Inflammatory macrophage treated with lipopolysaccharide for 1 hour (primary cell): ENCODE measurements around the gene FCER1G.
"Not testable (repeated sequence)": the region's sequence is repeated elsewhere in the genome, so short reads cannot be mapped to it uniquely, and the experiment has no call there.

Experiments
- DNase-seq, 2 donors: peaks; one replicate each; pipeline ENCODE4 v3.0.0-alpha.2; 2020 to 2022

Gene FCER1G

DNA sequence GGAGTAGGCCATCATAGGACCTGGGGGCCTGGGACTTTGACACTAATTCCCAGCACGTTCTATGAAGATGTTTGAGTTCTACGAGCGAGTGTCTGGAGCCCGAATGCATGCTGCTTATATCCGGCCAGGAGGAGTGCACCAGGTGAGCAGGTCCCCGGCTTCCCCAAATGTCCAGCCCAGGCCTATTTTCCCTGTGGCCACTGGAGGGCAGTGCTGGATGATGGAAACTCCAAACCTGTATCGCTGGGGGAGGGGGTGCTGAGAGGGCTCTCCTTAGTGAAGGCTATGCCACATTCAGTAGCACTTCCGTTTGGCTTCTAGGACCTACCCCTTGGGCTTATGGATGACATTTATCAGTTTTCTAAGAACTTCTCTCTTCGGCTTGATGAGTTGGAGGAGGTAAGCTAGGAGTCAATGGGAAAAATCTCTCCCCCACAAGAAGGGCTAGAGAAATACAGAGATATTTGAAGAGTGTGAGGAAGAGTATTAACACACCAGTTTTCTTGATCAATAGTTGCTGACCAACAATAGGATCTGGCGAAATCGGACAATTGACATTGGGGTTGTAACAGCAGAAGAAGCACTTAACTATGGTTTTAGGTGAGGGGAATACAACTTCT, 5.2 kb upstream of the FCER1G start:
- peak; percentile 56 to 90 for DNase-seq

GRCh38 chr1:161214369-161214768, 726 bp upstream of the FCER1G start:
- DNase-seq, result peak; percentile 68 to 73

- peak; percentile 97 to 99 for DNase-seq
These were observed 2.0 kb downstream of the FCER1G start for GRCh38 chr1:161216945-161217712.

DNA sequence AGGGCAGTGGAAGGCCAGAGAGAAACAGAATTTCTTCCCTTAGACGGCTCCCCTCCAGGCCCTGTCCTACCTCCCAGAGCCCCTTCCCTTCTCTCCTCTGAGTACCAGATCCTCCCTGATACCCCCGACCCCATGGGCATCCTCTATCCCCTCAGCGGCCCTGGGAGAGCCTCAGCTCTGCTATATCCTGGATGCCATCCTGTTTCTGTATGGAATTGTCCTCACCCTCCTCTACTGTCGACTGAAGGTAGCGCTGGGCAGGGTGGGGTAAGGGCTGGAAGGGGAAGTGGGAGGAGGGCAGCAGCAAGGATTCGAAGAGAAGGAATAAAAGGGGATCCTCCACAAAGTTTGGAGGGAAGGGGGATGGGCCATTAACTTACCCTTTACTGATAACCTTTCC, 2.7 kb downstream of the FCER1G start:
- no peak for DNase-seq

DNA sequence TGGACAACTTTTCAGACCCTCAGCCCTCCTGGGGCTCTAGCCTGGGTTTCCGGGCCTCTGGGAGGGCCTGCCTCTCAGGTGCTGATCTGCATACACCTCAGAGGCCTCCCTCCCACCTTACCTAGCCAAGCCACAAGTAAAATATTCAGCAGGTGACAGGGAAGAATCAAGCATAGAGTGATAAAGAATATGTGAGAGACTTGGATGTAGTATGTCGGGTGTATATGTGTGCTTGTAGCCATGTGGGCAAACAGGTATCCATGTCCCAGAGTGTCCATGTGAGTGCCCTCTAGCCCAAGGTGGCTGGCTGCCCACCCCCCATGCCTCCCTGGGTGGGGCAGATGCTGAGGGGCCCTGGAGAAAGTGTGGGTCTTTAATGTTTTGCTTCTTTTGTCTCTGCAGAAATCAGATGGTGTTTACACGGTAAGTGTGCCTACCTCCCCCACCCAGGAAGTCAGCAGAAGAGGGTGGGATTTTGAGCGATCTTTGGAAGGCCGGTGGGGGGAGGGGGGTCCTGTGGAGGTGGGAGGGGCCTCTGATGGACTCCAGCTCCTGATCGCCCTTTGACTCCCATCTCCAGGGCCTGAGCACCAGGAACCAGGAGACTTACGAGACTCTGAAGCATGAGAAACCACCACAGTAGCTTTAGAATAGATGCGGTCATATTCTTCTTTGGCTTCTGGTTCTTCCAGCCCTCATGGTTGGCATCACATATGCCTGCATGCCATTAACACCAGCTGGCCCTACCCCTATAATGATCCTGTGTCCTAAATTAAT, 3.4 kb downstream of the FCER1G start:
- DNase-seq, result no peak

DNA sequence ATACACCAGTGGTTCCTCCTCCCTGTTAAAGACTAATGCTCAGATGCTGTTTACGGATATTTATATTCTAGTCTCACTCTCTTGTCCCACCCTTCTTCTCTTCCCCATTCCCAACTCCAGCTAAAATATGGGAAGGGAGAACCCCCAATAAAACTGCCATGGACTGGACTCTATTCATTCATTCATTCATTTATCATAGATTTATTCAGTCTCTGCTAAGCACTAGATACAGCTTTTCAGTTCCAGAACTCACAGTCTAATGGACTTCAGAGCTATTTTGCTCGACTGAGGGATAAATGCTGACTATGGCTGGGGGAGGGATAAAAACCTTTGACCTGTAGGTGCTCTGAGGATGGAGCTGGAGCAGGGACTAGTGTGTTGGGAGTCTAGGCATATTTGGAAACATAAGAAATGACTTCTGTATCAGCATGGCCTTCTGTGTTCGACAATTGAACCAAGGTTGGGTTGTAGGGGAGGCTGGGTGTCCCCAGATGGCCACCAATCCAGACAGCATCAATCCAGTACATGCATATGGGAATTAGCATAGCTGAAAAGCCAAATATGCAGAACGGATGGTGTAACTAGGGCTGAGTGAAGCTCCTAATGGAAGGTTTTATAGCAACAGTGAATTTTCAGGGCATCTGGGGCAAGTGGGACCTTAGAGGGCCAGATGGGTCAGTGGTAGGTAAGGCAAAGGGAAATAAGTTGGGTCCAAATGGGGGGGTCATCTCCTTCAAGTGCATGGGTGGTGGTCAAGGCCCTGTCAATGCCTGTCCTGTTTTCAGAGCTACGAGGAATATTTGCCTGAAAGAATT, 4.2 kb downstream of the FCER1G start:
- DNase-seq, result no peak

DNA sequence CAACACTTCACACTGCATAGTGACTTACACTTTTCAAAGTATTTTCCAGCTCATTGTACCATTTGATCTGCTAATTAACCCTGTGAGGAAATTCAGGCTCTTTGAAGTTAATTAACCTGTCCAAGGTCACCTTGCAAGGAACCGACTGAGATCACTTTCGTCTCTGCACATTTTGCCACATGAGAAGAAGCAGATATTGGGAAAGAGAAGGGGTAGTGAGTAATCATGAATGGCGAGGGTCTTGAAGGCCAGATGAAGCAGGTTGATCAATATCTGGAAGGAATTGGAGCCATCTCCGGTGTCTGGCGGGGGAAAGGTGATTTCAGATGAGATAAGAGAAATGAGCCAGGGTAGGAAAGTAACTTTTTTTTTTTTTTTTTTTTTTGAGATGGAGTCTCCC, 4.9 kb downstream of the FCER1G start:
- no peak for DNase-seq

DNA sequence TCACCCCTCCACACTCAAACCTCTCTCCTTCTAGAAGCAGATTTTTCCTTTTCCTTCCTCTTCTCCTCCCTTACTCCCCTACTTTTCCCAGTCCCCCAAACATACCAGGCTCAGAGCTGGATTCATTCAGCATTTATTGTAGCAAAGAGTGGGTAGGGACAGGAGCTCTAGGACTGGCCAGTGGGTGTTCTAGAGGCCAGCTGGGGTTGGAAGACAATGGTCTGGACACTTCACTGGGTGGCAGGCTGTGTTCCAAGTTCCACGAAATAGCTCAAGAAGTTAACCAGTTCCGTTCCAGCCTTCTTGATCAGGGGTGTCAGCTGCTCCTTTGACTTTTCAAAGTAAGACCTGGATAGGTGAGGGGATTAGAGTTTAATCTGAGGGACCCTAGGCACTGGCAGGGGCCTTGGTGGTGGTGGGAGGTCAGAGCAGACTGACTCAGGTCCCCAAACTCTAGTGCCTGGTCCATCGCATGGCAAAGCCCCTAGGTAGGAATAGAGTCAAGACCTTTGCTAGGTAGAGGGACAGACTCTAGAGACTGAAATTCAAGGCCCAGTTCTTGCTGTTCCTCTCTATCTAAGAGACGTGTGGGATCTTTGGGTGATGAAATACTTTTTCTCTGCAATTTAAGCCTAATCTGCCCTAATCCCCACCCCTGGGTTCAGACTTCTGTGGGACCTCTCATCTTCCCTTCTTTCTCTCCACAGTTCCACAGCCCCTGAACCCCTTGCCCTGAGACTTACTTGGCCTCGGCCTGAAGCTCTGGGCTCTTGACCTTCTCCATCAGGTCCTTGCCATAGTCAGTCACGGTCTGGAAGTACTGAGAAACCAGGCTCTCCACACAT, 7.3 kb downstream of the FCER1G start:
- no peak for DNase-seq

GRCh38 chr1:161223805-161224694, 9.0 kb downstream of the FCER1G start:
- DNase-seq, result no peak

DNA sequence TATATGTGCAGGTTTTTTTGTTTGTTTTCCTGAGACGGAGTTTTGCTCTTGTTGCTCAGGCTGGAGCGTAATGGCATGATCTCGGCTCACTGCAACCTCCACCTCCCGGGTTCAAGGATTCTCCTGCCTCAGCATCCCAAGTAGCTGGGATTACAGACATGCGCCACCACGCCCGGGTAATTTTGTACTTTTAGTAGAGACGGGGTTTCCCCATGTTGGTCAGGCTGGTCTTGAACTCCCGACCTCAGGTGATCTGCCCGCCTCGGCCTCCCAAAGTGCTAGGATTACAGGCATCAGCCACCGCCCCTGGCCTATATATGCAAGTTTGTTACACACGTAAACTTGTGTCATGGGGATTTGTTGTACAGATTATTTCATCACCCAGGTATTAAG, 9.6 kb downstream of the FCER1G start:
- DNase-seq, result not testable (repeated sequence)

DNA sequence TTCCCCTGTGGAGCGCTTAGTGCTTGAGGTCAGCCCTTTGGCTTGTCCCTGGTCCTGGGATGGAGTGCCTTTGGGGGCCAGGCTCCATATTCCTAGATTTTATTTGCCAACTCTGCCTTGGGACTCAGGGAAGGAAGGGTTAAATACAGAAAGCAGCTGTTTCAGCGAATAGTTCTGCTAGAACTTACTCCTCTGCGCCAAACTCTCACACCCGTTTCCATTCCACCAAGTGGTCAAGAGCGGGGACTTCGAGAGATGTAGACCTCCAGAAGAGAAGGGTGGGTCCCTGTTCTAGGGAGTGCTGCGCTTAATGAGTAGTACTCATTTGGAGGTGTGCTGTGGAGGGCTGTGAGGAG, 10.1 kb downstream of the FCER1G start:
- no peak for DNase-seq

DNA sequence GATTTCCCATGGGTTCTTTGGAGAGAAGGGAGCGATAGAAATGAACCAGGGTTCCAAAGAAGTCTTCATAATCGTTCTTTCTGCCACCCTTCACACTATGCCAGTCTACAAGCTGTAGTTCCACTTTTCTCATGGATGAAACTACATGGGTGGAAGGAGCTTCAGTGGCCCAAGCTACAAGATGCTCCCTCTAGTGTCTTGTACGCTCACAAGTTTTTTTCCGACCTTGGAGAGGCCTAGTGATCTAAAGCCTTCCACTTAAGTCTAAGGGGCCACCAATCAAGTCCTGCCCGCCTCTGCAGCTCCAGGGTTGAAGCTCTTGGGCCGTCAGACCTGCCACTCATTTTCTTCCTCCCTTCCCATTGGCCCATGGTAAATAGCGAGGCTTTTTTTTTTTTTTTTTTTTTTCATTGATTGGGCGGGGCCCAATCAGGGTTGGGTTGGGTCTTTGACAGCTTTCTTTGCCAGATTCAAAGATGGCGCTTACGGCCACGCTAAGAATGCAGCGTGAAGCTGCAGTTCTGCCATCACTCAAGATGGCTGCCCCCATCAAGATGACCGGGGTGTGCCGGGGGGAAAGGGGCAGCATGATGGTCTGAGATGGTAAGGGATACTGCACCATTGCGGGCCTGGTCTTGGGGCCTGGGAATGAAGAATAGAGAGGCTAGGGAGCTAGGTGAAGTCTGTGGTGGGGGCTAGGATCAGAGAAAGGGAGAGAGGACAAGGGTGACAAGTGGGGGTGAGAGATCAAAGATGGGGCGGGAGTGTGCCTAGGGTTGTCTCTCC, 10.6 kb downstream of the FCER1G start, which contains the start of gene TOMM40L:
TSS of gene TOMM40L (plus strand) at position 527 of the 786 bp plus-strand sequence. CDS start 430 bp downstream, outside the sequence.
- DNase-seq, result peak; percentile 99 to 100

DNA sequence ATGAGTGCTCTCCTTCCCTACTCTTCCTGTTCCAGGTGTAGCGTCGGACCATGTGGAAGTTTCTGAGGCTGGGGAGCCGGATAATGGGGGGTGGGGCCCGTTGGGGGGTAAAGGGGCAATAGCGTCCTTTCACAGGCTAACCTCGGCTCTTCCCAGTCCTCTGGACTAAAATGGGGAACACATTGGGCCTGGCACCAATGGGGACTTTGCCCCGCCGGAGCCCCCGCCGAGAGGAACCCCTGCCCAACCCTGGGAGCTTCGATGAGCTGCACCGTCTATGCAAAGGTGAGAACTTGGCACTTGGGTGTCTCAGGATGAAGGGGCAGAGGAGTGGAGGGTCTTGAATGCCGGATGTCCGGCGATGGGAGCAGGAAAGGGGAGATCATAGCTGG, 11.2 kb downstream of the FCER1G start:
- no peak for DNase-seq

GRCh38 chr1:161226759-161227158, 11.7 kb downstream of the FCER1G start:
- no peak for DNase-seq

DNA sequence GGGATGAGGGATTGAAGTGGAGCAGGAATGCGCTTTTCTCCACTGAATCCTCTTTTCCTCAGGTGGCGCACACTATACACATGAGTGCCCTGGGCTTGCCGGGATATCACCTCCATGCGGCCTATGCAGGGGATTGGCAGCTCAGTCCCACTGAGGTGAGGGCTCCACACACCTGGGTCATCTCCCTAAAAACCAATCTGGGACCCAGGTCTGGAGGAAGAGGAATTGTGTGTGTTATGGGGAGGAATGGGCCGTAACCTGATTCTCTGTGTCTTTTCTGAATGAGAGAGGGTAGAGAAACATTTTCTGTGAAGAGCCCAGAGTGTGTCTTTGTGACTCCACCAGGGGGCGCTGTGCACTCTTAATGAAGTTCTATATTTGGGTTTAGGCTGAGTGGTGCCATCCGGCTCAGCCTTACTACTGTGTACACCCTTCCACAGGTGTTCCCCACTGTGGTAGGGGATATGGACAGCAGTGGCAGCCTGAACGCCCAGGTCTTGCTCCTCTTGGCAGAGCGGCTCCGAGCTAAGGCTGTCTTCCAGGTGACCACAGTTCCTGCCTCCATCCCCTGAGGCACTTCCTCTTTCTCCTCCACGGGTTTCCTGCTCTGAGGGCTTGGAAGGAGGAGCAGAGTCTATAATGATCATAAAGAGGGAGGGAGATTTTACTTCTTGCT, 12.2 kb downstream of the FCER1G start:
- DNase-seq, result peak; percentile 64 to 90

- DNase-seq, result no peak
These were observed 12.9 kb downstream of the FCER1G start for GRCh38 chr1:161228032-161228431.

DNA sequence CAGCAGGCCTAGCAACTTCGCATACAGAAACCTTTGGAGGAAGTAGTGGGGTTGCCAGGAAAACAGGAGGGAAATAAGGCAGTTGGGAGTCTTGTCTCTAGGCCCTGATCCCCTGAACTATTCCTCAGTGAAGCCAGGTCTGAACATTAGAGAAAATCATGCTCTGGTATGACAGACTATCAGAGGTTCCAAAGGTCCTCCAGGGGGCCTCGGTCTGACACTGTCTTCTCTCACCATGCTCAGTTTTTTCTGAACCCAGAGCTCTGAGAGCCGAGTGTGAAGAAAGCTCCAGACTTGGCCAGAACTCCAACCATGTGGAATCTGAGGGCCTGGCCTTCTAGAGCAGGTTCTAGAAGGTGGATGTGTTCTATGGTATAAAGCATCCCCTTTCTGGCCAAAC, 14.8 kb downstream of the FCER1G start:
- DNase-seq, result no peak

DNA sequence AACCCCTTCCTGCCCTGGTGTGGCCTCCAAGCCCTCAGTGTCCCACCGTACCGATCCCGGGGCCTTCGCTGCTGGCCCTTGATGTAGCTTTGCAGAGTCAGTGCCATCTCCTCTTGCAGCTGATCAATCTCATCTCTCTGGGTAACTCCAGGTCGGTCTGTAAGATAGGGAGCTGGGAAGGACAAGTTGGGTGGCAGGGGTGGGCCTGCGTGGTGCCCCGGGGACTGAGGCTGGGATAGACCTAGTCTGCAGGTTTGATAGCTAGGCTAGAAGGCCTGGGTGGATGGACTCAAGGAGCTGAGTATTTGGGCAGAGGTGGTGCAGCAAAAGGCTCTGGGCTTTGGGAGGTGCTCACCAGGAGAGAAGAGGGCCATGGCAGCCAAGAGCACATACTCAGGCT, 15.7 kb downstream of the FCER1G start:
- no peak for DNase-seq

DNA sequence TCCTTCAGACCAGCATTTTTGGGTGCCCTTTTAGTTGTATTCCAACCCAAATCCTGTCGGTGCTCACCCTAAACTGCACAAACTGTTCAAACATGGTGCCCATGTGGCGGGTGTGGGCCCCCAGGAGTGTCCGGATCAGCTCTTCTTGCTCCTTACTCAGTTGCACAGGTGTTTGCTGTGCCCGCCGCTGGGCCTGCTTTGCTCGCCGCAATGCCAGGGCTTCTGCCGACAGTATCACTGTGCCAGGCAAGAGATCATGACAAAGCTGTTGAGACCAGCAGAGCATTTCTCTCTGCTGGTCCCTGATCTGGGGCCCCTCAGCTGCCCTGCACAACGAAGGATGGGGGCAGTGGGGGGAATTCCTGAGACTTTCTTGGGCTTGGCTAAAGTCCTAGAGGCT, 18.0 kb downstream of the FCER1G start:
- DNase-seq, result no peak
